Anterior cingulate cortex (tissue), 58 donors: Measurements from ENCODE around the gene CAMKMT.
"Not testable (repeated sequence)": the region's sequence is repeated elsewhere in the genome, so short reads cannot be mapped to it uniquely, and the experiment has no call there.

Experiments used
- DNase-seq, 58 donors: peaks; one replicate each; lab custom pipeline; 2025; lab: John Stamatoyannopoulos, UW

Gene CAMKMT

DNA sequence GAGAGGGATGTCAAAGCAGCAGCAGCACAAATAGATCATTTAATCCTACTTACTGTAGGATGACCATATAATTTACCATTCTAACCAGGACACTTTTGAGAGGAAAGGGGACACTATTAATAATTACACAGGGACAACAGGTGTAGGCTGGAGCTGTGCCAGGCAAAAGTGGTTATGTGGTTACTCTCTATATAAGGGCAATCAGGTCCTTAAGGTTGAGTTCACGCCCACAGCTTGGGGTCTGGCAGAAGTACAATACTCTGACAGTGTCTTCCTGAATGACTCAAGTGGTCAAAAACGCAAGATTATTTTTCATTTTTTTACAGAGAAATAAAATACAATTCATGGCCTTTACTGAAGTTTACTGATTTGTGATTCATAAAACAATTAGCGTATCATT lies 3.2 kb upstream of the CAMKMT start:
- DNase-seq: peak in 1 of 58 donors; percentile 11

DNA sequence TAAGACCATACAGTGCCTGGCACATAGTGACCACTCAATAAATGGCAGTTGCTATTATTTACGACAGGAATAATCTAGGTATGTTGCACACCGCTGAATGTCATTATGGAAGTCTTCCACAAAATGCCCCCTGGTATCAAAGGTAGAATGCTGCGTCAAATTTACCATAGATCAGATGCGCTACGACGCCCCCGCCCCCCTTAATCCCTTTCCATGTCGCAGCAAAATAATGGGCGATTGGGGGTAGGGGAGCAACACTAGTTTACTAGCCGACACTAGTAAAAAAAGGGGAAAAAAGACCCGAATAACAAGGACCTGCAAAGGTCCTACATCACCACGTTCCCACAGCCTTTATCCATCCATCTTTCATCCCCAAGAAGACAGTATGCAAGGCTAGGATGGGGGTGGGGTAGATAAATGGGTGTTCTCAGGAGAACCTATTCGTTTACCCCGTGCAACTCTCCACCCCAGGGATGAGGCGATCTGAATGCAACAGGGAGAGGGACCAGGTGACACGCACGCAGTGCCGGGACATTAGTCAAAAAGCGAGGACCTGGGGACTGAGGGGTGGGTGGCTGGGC lies 908 bp upstream of the CAMKMT start:
- DNase-seq: peak in 10 of 58 donors; percentile 3 to 73 (median 48)

DNA sequence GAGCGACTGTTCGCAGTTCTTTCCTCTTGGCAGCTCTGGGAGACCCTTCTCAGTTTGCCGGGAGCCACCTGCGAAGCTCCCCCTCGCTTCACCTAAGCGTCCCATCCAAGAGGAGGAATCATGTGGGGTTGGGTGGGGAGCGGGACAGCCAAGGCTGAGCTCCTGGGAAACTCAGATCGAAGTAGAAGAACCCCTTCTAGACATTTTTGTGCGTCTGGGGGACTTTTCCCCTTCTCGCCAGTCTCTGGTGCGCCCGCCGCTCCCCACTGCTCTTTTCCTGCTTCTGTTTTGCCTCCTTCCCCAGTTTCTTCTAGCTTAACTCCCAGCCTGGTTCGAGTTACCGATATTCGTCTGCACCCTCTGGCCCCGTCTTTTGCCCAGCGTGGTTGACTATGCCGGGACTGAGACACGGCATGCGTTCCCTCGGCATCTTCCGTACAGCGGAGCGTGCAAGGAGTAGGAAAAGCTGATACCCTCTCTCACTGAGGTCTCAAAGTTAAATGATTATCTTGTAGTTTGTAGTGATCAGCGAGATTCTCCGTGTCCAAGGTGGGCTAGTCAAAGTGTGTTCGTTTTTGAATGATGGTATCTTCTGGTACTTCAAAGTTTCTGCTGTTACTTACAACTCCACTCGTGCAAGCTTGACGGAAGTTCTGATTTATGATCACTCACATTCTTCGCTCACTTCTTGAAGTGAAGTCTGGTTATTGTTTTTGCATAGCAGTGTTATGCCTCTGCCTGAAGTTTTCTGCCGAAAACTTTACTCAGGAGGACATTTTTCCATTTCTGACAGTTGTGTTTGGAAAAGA lies 664 bp downstream of the CAMKMT start:
- peak in 39 of 58 donors; percentile 9 to 70 (median 39) for DNase-seq

DNA sequence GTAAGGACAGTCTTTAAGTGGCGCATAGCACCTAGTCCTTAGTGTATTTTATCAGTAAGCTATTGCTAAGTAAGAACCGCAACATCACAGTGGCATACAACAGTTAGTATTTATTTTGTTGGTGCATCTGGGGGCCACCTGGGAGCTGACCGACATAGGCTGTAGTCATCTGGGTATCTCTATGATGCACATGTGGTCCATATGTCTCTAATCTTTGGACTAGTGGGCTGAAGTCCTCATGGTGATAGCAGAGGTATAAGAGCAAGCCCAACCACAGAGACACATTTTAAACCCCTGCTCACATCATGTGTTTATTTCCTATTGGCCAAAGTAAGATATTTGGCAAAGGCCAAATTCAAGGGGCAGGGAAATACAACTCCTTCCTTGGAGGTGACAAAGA lies 2.9 kb downstream of the CAMKMT start:
- DNase-seq: no peak

DNA sequence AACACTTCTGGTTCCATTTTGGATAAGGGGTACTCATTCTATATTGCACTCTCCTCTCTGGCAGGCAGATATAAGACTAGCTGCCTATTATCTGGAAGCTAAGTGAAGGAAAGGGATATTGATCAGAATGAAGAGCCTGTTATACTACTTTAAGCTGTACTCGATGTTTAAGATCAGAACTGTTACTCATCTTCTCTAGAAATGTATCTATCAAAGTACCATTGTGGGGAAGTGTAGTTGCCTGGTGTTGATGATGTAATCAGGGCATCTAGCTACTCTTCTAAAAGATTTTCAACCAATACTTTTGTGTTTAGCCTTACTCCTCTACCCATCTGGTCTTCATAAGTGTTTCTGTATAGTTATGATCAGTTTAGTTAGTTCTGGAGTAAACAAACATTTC lies 5.8 kb downstream of the CAMKMT start:
- no peak for DNase-seq

DNA sequence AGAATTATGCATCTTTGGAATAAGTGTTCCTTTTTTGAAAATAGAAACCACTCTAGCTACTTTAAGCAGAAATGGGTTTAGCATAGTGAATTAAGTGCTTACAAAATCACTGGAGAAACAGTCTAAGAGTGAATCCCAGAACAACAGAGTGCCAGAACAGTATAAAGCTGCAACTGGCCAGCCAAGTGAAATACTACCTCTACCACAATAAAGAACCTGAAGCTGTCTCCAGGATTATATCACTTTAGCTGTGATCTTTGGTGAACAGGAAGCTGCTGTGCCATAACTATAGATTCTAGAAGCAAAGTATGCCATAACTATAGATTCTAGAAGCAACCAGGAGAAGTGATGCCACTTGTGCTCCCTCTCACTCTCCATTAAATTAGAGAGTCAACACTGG lies 7.6 kb downstream of the CAMKMT start:
- DNase-seq: no peak

DNA sequence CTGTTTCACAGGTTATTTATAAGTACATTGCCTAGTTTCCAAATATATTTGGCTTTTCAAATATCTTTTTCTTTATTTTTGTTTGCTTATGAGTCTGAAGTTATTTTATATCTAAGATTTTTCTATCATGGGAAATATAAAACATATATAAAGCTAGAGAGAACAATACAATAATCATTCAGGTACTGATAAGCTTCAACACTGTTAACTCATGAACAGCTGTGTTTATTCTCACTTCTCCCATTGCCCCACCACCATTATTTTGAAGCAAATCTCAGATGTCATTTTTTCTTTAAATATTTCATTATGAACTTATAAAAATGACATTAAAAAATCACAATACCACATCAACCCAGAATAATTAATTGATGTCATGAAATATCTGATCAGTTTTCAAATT lies 9.7 kb downstream of the CAMKMT start:
- DNase-seq: no peak

DNA sequence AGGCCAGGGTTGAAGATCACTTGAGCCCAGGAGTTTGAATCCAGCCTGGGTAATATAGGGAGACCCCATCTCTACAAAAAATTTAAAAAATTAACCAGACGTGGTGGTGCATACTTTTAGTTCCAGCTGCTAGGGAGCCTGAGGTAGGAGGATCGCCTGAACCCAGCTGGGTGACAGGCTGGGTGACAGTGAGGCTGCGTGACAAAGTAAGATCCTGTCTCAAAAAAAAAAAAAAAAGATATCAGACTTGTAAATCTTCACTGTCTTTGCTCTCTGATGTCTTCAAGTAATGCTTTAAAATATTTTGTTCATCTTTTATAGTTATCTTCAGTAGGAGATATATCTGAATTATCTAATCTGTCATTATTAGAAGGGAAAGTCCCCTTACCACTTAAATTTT lies 10.5 kb downstream of the CAMKMT start:
- DNase-seq: no peak

DNA sequence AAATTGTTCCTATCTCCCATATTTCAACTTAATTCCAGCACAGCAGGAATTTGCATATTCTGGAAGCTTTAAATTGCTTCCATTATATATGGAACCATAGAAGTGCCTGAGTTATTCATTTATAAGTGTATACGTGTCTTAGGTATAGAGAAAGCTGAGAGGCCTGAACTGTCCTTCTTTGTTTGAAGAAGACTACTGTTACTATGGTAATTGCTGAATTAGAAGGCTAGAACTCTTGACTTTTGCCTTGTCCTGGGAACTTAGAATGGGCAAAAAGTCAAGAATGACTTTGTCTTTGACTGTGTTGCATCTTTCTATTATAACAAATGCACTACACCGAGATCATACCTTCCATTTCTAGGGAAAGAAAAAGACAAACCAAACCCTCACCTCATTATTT lies 15.7 kb downstream of the CAMKMT start:
- no peak for DNase-seq

DNA sequence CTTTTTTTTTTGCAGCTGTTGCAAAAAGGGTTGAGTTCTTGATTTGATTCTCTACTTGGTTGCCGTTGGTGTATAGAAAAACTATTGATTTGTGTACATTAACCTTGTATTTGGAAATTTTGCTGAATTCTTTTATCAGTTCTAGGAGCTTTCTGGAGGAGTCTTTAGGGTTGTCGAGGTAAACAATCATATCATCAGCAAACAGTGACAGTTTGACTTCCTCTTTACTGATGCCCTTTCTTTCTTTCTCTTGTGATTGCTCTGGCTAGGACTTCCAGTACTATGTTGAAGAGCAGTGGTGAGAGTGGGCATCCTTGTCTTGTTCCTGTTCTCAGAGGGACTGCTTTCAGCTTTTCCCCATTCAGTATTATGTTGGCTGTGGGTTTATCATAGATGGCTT lies 23.5 kb downstream of the CAMKMT start:
- not testable (repeated sequence) for DNase-seq

DNA sequence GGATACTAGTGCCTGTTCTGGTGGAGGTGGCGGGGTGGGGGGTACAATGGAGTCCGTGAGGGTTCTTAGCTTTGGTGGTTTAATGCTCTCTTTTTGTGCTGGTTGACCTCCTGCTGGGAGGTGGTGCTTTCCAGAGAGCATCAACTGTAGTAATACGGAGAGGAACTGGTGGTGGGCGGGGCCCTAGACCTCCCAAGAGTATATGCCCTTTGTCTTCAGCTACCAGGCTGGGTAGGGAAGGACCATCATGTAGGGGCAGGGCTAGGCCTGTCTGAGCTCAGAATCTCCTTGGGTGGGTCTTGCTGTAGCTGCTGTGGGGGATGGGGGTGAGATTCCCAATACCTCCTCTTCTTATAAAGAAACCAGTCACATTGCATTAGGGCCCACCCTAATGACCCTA lies 27.1 kb downstream of the CAMKMT start:
- DNase-seq: no peak

DNA sequence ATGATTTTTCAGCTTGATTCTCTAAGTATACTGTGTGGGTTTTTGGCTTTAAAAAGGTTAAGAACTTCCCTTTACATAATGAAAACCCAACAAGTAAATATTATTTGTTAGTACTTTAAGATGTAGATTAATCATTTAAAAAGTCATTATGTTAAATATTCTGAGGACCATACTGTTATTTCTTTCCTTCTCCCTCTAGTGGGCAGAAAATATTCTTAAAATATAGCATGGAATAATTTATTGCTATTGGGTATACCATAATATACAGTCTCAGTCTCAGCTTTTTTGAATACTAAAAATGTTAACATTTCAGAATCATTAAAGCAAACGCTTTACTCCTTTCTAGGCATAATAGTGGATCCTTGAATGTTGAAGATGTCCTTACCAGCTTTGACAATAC lies 28.1 kb downstream of the CAMKMT start:
- DNase-seq: no peak

DNA sequence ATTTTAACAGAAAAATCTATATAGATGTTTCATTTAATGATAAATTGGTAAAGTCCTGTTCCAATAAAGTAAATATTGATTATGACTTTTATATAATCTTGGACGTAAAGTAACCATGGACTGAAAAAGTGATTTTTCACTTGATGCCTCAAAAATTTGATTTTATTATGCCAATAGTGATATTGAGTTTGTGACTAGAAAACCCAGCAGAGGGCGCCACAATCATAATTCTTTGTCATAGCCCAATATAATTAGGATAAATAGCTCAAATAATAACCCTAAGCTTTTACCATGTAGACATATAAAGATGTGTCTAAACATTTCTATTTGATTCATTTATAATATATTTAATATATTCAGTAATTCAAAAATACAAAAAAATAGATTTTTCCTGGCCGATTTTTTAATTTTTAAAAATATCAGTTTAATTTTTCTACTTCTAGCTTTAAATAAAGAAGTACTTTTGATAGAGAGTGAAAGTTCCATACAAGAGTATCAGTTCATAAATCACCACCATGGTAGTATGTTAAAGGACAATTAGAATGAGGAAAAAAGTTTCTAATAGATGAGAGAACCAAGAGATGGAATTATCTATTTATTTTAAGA lies 30.7 kb downstream of the CAMKMT start:
- DNase-seq: peak in 13 of 58 donors; percentile 1 to 47 (median 4)

DNA sequence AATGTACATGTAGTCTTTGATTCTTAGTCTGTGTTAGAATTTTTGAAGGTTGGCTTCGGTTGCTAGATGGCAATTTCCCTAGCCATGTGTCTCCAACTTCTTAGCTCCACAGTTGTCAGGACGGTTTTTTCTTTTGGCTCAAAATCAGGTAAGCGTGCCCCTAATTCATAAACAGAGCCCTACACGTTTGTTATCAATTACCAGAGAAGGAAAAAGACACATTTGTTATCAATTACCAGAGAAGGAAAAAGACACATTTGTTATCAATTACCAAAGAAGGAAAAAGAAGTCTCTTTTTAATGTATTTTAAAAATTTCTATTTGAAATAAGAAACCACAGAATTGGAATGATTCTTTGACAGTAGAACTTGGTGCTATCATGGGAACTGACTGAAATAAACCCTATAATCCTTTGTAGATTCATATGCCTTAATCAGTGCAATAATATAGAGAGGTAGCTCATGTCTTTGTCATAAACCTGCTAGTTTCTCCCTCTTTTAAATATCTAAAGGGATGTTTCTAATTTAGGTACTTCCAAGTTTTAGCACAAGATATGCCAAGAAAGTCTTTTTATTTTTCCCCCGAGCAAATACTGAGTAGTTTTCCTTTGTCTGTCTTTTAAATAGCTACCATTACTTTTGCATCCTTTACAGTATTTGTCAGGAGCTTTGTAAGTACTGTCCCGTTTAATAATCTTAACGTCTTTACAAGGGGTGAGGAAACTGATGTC lies 35.9 kb downstream of the CAMKMT start:
- DNase-seq: no peak

DNA sequence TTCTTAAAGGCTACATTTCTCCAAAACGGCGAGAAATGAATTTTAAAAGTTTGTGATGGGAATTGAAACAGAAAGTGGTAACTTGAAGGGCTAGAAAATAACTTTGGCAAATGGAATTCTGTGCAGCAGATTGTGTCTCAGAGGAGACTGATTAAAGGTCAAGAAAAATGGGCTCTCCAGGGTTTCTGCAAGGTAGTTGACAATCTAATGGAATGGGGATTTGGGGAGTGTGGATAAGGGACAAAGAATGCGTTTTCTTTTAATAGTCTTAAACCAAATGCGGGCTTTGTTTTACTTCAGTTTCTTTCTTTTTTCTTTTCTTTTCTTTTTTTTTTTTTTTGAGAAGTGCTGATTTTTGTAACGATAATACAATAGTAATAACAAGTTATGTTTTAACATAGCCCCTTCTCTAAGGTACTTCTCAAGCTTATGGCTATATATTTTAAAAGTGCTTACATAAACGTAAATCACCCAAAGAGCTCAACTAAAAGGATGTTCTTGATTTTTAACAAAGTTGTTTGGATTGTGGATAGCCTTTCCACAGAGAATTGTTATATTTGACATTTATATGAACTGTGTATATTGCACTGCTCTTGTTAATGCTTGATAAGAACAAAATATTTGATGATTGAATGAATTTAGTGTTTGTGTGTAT lies 36.6 kb downstream of the CAMKMT start:
- DNase-seq: no peak

DNA sequence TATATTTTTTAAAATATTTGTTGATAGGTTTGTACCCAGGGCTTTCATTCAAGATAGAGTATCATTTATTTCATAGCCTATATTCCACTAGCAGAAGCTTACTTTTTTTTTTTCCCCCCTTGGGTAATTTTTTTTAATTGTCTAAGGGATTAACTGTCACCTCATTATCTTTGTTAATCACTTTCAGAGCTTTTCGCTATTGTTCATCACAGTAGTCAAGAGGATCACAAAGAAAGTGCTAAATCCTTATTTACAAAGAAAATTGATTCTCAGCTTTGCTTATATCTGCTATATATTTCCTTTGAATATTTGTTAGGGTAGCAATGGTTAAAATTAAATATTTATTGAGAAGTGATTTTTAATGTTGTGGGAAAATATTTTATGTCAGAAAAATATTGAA lies 59.0 kb downstream of the CAMKMT start:
- DNase-seq: no peak

DNA sequence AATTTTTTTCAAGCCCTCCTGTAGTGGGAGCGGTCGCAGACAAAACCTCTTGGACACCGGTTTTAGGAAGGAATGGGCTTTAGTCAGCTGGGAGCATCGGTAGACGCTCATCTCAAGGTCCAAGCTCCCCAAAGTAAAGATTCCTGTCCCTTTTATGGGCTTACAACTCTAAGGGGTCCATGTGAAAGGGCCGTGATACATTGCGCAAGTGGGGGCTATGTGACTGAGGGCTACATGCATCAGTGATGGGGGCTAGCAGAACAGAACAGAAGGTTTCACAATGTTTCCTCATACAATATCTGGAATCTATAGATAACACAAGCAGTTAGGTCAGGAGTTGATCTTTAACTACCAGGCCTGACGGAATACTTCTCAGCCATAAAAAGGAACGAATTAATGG lies 62.5 kb downstream of the CAMKMT start:
- DNase-seq: no peak

DNA sequence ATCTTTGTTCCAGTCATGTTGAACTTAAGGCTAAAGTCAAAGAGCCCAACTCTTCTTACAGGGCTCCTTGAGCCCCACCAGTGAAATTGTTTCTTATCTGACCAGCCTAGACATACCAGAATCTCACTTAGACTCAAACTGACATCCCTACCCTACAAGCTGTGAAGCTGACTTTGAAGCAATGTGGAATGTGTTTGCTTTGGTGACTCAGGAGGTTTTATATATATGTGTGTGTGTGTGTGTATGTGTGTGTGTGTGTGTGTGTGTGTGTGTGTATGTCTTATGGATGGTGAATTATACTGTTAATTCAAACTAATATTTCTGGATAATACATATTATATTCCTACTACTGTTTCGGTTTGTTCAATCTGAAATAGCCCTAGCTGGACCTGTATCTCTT lies 67.3 kb downstream of the CAMKMT start:
- no peak for DNase-seq

DNA sequence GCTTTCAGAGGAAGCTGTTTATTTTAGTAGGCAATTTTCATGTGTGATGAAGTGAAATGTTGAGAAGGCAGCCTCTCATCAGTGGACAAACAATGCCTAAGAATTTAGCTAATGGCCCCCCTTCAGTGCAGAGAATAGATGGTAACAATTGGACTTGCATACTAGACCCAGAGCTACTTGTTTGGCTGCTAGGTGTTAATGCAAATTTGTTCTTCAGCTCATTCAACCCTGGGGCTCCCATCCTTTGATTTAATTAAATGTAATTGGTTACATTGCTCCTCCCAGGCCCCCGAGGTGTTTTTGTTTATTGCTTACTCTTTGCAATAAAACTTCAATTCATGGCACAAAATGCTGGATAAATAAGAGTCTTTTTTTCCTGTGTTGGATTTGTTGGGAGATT lies 68.6 kb downstream of the CAMKMT start:
- DNase-seq: no peak

DNA sequence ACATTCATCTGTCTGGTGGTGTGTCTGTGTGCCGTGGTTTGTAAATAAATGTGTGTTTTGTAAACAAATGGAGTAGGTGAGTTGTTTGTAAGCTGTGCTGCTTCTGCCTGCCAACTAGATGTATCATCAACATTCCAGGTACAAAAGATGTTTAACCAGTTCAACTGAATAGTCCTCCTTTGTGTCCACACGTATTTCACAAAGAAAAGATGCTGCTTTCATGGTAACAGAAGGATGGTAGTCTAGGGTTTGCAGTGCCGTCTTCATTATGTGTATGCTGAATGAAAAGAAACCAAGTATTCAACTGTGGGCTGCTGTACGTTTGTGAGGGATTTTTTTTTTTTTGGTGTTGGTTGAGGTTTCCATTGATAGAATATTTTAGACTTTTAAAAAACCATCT lies 72.1 kb downstream of the CAMKMT start:
- no peak for DNase-seq

DNA sequence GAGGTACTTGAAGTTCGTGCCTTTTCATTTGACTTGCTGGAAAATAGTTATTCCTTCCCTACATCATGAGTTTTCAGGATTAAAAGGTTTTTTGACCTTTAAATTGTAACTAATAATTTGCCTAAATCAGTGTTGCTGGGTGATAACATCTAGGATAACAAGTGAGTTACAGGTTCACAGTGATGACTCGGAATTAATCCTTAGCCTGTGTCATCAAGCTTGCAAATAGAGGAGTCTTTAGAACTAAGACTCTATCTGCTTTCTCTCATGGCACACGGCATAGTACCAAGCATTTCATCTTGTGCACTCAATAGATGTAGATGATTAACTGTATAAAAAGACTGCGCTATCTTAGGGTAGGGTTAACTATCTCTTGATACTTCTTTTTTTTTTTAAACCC lies 79.5 kb downstream of the CAMKMT start:
- no peak for DNase-seq
